ENCODE measurements around the gene RMND5A.

DNA sequence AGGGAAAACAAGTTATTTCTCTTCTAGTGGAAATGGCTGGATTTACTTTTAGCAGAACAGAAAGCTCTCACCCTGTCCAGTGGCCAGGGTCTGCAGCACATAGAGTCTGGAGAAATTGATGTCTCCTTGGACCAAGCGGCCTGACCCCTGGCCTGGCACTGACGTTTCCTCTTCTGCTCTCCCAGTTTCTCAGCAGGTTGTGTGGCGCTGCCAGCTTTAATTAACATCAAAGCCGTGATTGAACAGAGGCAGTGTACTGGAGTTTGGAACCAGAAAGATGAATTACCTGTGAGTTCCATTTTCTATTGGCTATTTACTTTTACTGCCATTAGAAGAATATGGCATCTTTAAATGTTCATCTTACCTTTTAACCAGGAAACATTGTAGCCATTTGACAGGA, 49.7 kb downstream of the RMND5A start:
- no peak for TF ChIP-seq ARNT (IDR thresholded peaks at IDR 0.05)
- no peak for TF ChIP-seq SP1 (IDR thresholded peaks at IDR 0.05)
- no peak for TF ChIP-seq ELF4 (IDR thresholded peaks at IDR 0.05)
- TF ChIP-seq ZNF384 (IDR thresholded peaks at IDR 0.05), result no peak
- TF ChIP-seq, protein P1, sequence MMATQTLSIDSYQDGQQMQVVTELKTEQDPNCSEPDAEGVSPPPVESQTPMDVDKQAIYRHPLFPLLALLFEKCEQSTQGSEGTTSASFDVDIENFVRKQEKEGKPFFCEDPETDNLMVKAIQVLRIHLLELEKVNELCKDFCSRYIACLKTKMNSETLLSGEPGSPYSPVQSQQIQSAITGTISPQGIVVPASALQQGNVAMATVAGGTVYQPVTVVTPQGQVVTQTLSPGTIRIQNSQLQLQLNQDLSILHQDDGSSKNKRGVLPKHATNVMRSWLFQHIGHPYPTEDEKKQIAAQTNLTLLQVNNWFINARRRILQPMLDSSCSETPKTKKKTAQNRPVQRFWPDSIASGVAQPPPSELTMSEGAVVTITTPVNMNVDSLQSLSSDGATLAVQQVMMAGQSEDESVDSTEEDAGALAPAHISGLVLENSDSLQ (IDR thresholded peaks at IDR 0.05), result no peak
- TF ChIP-seq BHLHE40 (IDR thresholded peaks at IDR 0.05; ENCODE audit: borderline replicate concordance), result no peak

Data from HEK293T (cell line).